Measurements from ENCODE around the gene KRT10.

Gene KRT10

GRCh38 chr17:40820228-40820838 is 2.1 kb downstream of the KRT10 start:
- DNase-seq (ENCODE audit: low read depth, low spot score): no peak
- POLR2A ChIA-PET: no interaction called here
- CTCF ChIA-PET: interaction anchor here (0.9 to 4.1 kb wide), 6 partner anchors 36 to 846 kb away, joined by 3 to 26 read pairs (median 16); no protein-coding TSS in a partner anchor
- TF ChIP-seq, protein P1, sequence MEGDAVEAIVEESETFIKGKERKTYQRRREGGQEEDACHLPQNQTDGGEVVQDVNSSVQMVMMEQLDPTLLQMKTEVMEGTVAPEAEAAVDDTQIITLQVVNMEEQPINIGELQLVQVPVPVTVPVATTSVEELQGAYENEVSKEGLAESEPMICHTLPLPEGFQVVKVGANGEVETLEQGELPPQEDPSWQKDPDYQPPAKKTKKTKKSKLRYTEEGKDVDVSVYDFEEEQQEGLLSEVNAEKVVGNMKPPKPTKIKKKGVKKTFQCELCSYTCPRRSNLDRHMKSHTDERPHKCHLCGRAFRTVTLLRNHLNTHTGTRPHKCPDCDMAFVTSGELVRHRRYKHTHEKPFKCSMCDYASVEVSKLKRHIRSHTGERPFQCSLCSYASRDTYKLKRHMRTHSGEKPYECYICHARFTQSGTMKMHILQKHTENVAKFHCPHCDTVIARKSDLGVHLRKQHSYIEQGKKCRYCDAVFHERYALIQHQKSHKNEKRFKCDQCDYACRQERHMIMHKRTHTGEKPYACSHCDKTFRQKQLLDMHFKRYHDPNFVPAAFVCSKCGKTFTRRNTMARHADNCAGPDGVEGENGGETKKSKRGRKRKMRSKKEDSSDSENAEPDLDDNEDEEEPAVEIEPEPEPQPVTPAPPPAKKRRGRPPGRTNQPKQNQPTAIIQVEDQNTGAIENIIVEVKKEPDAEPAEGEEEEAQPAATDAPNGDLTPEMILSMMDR (IDR thresholded peaks at IDR 0.05; ENCODE audit: insufficient read depth, low read length, missing control alignments): no peak
- no peak overlapping the region for H3K4me3 ChIP-seq (ENCODE audit: low read depth, low read length)

- POLR2A ChIA-PET: interaction anchor here (0.8 kb wide), 1 partner anchor 870 kb away, joined by 5 read pairs; no protein-coding TSS in a partner anchor
- CTCF ChIA-PET: interaction anchor here (0.8 to 4.1 kb wide), 9 partner anchors 8 to 847 kb away, joined by 3 to 26 read pairs (median 12); no protein-coding TSS in a partner anchor
- DNase-seq (ENCODE audit: low read depth, low spot score): no peak
- TF ChIP-seq, protein P1 (IDR thresholded peaks at IDR 0.05; ENCODE audit: insufficient read depth, low read length, missing control alignments): no peak
- peak overlapping the region; percentile 71 for H3K4me3 ChIP-seq (ENCODE audit: low read depth, low read length)
Observed at GRCh38 chr17:40819528-40820125, 2.8 kb downstream of the KRT10 start.

GRCh38 chr17:40818733-40819527 is 3.5 kb downstream of the KRT10 start:
- no peak for DNase-seq (ENCODE audit: low read depth, low spot score)
- CTCF ChIA-PET: interaction anchor here (0.7 to 4.1 kb wide), 11 partner anchors 9 to 848 kb away, joined by 3 to 26 read pairs (median 5); no protein-coding TSS in a partner anchor
- TF ChIP-seq, protein P1 (IDR thresholded peaks at IDR 0.05; ENCODE audit: insufficient read depth, low read length, missing control alignments): no peak
- POLR2A ChIA-PET: interaction anchor here (0.8 to 1.0 kb wide), 4 partner anchors 9 to 870 kb away, joined by 4 to 5 read pairs (median 5); no protein-coding TSS in a partner anchor
- peak overlapping the region; percentile 71 for H3K4me3 ChIP-seq (ENCODE audit: low read depth, low read length)

GRCh38 chr17:40818343-40818732 is 4.1 kb downstream of the KRT10 start:
- no peak for DNase-seq (ENCODE audit: low read depth, low spot score)
- peak overlapping the region; percentile 67 for H3K4me3 ChIP-seq (ENCODE audit: low read depth, low read length)
- POLR2A ChIA-PET: interaction anchor here (0.8 to 1.0 kb wide), 3 partner anchors 9 to 870 kb away, joined by 4 to 5 read pairs (median 5); no protein-coding TSS in a partner anchor
- TF ChIP-seq, protein P1 (IDR thresholded peaks at IDR 0.05; ENCODE audit: insufficient read depth, low read length, missing control alignments): no peak
- CTCF ChIA-PET: interaction anchor here (0.7 to 4.1 kb wide), 9 partner anchors 9 to 848 kb away, joined by 3 to 26 read pairs (median 5); no protein-coding TSS in a partner anchor

- no peak overlapping the region for H3K4me3 ChIP-seq (ENCODE audit: low read depth, low read length)
- no peak for DNase-seq (ENCODE audit: low read depth, low spot score)
- TF ChIP-seq, protein P1 (IDR thresholded peaks at IDR 0.05; ENCODE audit: insufficient read depth, low read length, missing control alignments): no peak
- CTCF ChIA-PET: interaction anchor here (1.1 to 4.1 kb wide), 5 partner anchors 14 to 849 kb away, joined by 3 to 26 read pairs (median 6); no protein-coding TSS in a partner anchor
- POLR2A ChIA-PET: no interaction called here
Observed at GRCh38 chr17:40817103-40817682, 5.2 kb downstream of the KRT10 start.
